Renal cortex interstitium (tissue), 11 donors: ENCODE results near the gene ALG6. TPM values are rescaled to one million over a fixed set of nuclear protein-coding genes. Genes with fewer than 3 reads are reported as not detected.
"Not testable (repeated sequence)": the region's sequence is repeated elsewhere in the genome, so short reads cannot be mapped to it uniquely, and the experiment has no call there.

Experiments used
- DNase-seq, 11 donors: peaks; one replicate each; pipeline ENCODE4 v3.0.0-alpha.2; 2013; ENCODE audit warnings: low read depth in 9 of 11, low spot score in 4 of 11; ENCODE audit errors: extremely low read depth in 1 of 11
- polyA plus RNA-seq, 3 donors: library from polyadenylated mRNA; unstranded; fragments of 120-200 nt; gene quantifications; one replicate each; pipeline ENCODE4 v1.2.1, GENCODE V29; 2013; ENCODE audit not compliant: insufficient read length in 3 of 3

ALG6 gene
- polyA plus RNA-seq, 3 donors, result 21.3 to 25.3 (median 24.5) TPM

GRCh38 chr1:63326106-63326472, 41.3 kb upstream of the ALG6 start:
- no peak for DNase-seq

GRCh38 chr1:63326473-63327380, 40.7 kb upstream of the ALG6 start:
- DNase-seq, result no peak

- peak in 5 of 11 donors; percentile 61 to 75 (median 66) for DNase-seq
Measured at GRCh38 chr1:63327417-63328054, 39.9 kb upstream of the ALG6 start.

- DNase-seq, result no peak
Measured at GRCh38 chr1:63328122-63328521, 39.3 kb upstream of the ALG6 start.

GRCh38 chr1:63328781-63329180, 38.6 kb upstream of the ALG6 start:
- DNase-seq, result no peak

GRCh38 chr1:63329621-63330330, 37.7 kb upstream of the ALG6 start:
- no peak for DNase-seq

GRCh38 chr1:63330331-63330916, 37.0 kb upstream of the ALG6 start:
- DNase-seq, result no peak

- DNase-seq, result no peak
Measured at GRCh38 chr1:63342402-63342801, 25.0 kb upstream of the ALG6 start.

GRCh38 chr1:63343922-63344321, 23.5 kb upstream of the ALG6 start:
- no peak for DNase-seq

GRCh38 chr1:63350320-63350719, 17.1 kb upstream of the ALG6 start:
- no peak for DNase-seq

GRCh38 chr1:63352736-63353135, 14.7 kb upstream of the ALG6 start:
- no peak for DNase-seq

GRCh38 chr1:63356234-63356633, 11.2 kb upstream of the ALG6 start:
- not testable (repeated sequence) for DNase-seq

- no peak for DNase-seq
Measured at GRCh38 chr1:63359561-63359960, 7.9 kb upstream of the ALG6 start.

- no peak for DNase-seq
Measured at GRCh38 chr1:63362073-63362472, 5.4 kb upstream of the ALG6 start.

GRCh38 chr1:63362578-63362977, 4.8 kb upstream of the ALG6 start:
- no peak for DNase-seq

GRCh38 chr1:63363014-63363413, 4.4 kb upstream of the ALG6 start:
- no peak for DNase-seq

GRCh38 chr1:63366908-63367214, 566 bp upstream of the ALG6 start:
- peak in 1 of 11 donors; percentile 0 for DNase-seq

- DNase-seq, result peak in 1 of 11 donors; percentile 0
Measured at GRCh38 chr1:63368131-63368530, 704 bp downstream of the ALG6 start.

- no peak for DNase-seq
Measured at GRCh38 chr1:63379583-63379982, 12.2 kb downstream of the ALG6 start.

- DNase-seq, result no peak
Measured at GRCh38 chr1:63381741-63382140, 14.3 kb downstream of the ALG6 start.
